Ascending aorta (tissue), 2 donors: Measurements from ENCODE around the gene ATP8A2. TPM values are rescaled to one million over a fixed set of nuclear protein-coding genes. Genes with fewer than 3 reads are reported as not detected.

ENCODE experiments used
- DNase-seq, 2 donors: peaks; one replicate each; pipeline ENCODE4 v3.0.0-alpha.2; 2019; ENCODE audit warnings: low spot score in 2 of 2
- H3K27ac ChIP-seq, 2 donors: fragments of 200-600 bp; sonication (generic); one replicate each; pipeline ENCODE4 v1.5.1; 2016 to 2017; ENCODE audit warnings: mild to moderate bottlenecking in 1 of 2
- H3K27me3 ChIP-seq: fragments of 200-600 bp; sonication (generic); one replicate; pipeline ENCODE4 v1.5.1; 2017
- H3K36me3 ChIP-seq, 2 donors: fragments of 200-600 bp; sonication (generic); one replicate each; pipeline ENCODE4 v1.5.1; 2016
- H3K4me1 ChIP-seq, 2 donors: fragments of 200-600 bp; sonication (generic); one replicate each; pipeline ENCODE4 v1.5.1; 2016 to 2017; ENCODE audit warnings: mild to moderate bottlenecking in 1 of 2
- H3K4me3 ChIP-seq, 2 donors: fragments of 200-600 bp; sonication (generic); one replicate each; pipeline ENCODE4 v1.5.1; 2016 to 2017; ENCODE audit warnings: mild to moderate bottlenecking in 1 of 2
- H3K9me3 ChIP-seq, 2 donors: fragments of 200-600 bp; sonication (generic); one replicate each; pipeline ENCODE4 v1.5.1; 2016
- CTCF ChIP-seq, 3 experiments: fragments of 200-600 bp in 2 of 3; fragments of 450-650 bp in 1 of 3; sonication (generic) in 2 of 3; IDR thresholded peaks; one replicate each; pipeline ENCODE4 v1.5.1; 2016 to 2019; ENCODE audit warnings: antibody characterized with exemption in 3 of 3, mild to moderate bottlenecking in 1 of 3, moderate library complexity in 1 of 3
- intact Hi-C: fragments of 100-400 bp; cut with DNase I; formaldehyde crosslinking; loops from one replicate; pipeline ENCODE4 v1.15.1; 2023
- total RNA-seq: library from RNA; depleted of rRNA; stranded (reverse); fragments of >200 nt; gene quantifications from one replicate; pipeline ENCODE4 v1.1.0, GENCODE V29; 2016

The ATP8A2 gene
- total RNA-seq, 1 donor from 2014 or later: under 0.01 TPM

- intact Hi-C loops: no loop called here
- no peak overlapping the region for H3K4me3 ChIP-seq
- H3K36me3 ChIP-seq: no peaks in the 10 kb centered on the region
- no peaks in the 10 kb centered on the region for H3K4me1 ChIP-seq
- DNase-seq: no peak
- no peaks in the 10 kb centered on the region for H3K27me3 ChIP-seq
- TF ChIP-seq CTCF (IDR thresholded peaks at IDR 0.05): no peak
- H3K27ac ChIP-seq: no peak overlapping the region
- no peaks in the 10 kb centered on the region for H3K9me3 ChIP-seq
Measured at GRCh38 chr13:25806264-25806974, 434.6 kb downstream of the ATP8A2 start.

GRCh38 chr13:25807562-25807961, 435.8 kb downstream of the ATP8A2 start:
- no peak overlapping the region for H3K4me3 ChIP-seq
- no peak overlapping the region for H3K27ac ChIP-seq
- no peak for TF ChIP-seq CTCF (IDR thresholded peaks at IDR 0.05)
- no peak for DNase-seq
- H3K36me3 ChIP-seq: no peaks in the 10 kb centered on the region
- H3K27me3 ChIP-seq: no peaks in the 10 kb centered on the region
- H3K9me3 ChIP-seq: peaks cover 0 to 3% of the 10 kb centered on the region in 2 donors
- no peaks in the 10 kb centered on the region for H3K4me1 ChIP-seq
- intact Hi-C loops: no loop called here

GRCh38 chr13:25811506-25811905, 439.7 kb downstream of the ATP8A2 start:
- intact Hi-C loops: no loop called here
- H3K9me3 ChIP-seq: peaks cover 0 to 3% of the 10 kb centered on the region in 2 donors
- no peak for DNase-seq
- TF ChIP-seq CTCF (IDR thresholded peaks at IDR 0.05): no peak
- no peak overlapping the region for H3K4me3 ChIP-seq
- no peaks in the 10 kb centered on the region for H3K27me3 ChIP-seq
- H3K36me3 ChIP-seq: no peaks in the 10 kb centered on the region
- no peak overlapping the region for H3K27ac ChIP-seq
- H3K4me1 ChIP-seq: no peaks in the 10 kb centered on the region

GRCh38 chr13:25816239-25816638, 444.5 kb downstream of the ATP8A2 start:
- H3K4me1 ChIP-seq: no peaks in the 10 kb centered on the region
- no peak for DNase-seq
- TF ChIP-seq CTCF (IDR thresholded peaks at IDR 0.05): no peak
- no peak overlapping the region for H3K4me3 ChIP-seq
- H3K36me3 ChIP-seq: no peaks in the 10 kb centered on the region
- no peaks in the 10 kb centered on the region for H3K27me3 ChIP-seq
- peaks cover 0 to 3% of the 10 kb centered on the region in 2 donors for H3K9me3 ChIP-seq
- intact Hi-C loops: no loop called here
- H3K27ac ChIP-seq: no peak overlapping the region

- H3K27me3 ChIP-seq: no peaks in the 10 kb centered on the region
- H3K4me1 ChIP-seq: no peaks in the 10 kb centered on the region
- no peaks in the 10 kb centered on the region for H3K36me3 ChIP-seq
- H3K27ac ChIP-seq: no peak overlapping the region
- DNase-seq: no peak
- no peak overlapping the region for H3K4me3 ChIP-seq
- intact Hi-C loops: no loop called here
- peaks cover 0 to 4% of the 10 kb centered on the region in 2 donors for H3K9me3 ChIP-seq
- TF ChIP-seq CTCF (IDR thresholded peaks at IDR 0.05): no peak
Measured at GRCh38 chr13:25819856-25820530, 448.2 kb downstream of the ATP8A2 start.
